ENCODE measurements around the gene SLC13A5.
"Not testable (repeated sequence)": the region's sequence is repeated elsewhere in the genome, so short reads cannot be mapped to it uniquely, and the experiment has no call there.

SLC13A5 gene

GRCh38 chr17:6711681-6712057 lies 1.5 kb downstream of the SLC13A5 start:
- no peak for DNase-seq

- no peak for DNase-seq
These were observed 2.0 kb downstream of the SLC13A5 start for GRCh38 chr17:6711081-6711674.

DNA sequence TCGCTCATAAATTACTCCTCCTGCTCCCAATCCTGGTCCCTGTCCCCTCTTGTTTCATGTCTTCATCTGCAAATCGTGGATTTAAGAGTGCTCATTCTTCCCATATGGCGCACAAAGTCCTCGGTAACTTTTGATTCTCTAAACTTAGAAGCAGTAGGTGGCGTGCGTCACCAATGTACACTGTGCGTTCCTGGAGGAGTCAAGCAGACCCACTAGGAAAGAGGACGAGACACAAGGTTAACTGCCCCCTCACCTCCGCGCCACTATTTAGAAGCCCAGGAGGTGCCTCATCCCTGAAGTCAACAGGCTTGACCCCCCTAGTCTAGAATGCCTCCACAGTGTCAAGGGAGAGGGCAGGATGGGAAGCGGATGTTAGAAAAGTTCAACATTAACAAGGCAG lies 2.9 kb downstream of the SLC13A5 start:
- no peak for DNase-seq

GRCh38 chr17:6708357-6708961 lies 4.7 kb downstream of the SLC13A5 start:
- DNase-seq, result no peak

DNA sequence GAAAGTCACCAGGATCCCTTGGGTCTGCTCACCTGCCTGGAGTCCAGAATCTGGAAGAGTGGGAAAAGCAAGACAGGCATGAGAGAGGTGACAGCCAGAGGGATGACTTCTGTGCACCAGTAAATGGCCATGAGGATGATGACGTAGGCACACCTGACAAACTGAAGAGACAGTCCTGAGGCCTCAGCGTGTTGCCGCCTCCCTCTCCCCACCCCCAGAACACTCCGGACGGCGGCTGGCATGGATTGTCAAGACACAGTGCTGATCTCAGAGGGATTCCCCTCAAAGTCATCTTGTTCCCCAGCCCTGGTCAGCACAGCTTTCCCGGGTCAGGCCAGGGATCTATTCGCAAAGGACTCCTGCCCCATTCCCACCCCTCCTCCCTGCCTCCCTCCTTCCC lies 6.2 kb downstream of the SLC13A5 start:
- DNase-seq, result no peak

DNA sequence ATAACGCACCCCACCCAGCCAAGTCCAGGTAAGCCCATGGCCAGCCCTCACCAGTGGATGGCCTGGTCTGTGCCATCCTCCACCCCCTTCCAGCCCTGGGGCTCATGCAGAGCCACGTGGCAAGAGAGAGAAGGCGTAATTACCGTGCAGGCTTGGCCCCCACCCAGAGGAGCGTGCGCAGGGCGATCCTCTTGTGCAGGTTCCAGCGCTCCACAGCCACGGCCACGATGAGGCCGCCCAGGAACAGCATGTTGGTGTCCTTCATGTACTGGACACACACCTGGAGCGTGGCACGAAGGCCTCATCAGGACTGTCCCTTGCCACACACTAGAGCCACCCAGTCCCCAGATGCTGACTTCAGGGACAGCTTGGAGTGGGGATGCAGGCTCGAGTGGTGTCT lies 6.7 kb downstream of the SLC13A5 start:
- no peak for DNase-seq

DNA sequence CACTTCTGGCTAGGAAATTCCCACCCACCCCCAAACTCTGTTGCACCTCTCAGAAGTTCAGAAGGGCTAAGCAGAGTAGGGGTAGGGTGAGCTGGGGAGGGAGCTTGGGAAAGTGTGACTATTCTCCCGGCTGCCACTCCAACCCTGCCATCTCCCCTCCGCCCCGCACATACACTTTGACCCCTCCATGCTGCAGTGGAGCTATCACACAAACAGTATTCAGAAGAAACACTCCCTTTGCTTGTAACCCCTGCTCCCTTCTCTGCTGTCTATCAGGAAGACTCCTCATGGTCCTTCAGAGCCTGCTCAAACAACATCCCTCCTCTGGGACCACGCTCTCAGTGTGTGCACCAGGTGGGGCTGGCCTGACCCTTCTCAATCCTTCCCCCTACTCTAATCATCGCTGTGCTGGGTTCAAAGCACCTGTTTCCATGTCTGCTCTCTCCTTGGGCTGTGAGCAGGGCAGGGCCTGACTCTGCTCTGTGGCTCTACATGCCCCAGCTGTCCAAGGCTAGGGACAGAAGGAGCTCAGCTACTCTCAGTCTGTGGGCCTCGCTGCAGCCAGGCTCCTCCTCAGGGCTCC lies 8.6 kb downstream of the SLC13A5 start:
- no peak for DNase-seq

GRCh38 chr17:6703751-6704150 lies 9.4 kb downstream of the SLC13A5 start:
- DNase-seq, result no peak

DNA sequence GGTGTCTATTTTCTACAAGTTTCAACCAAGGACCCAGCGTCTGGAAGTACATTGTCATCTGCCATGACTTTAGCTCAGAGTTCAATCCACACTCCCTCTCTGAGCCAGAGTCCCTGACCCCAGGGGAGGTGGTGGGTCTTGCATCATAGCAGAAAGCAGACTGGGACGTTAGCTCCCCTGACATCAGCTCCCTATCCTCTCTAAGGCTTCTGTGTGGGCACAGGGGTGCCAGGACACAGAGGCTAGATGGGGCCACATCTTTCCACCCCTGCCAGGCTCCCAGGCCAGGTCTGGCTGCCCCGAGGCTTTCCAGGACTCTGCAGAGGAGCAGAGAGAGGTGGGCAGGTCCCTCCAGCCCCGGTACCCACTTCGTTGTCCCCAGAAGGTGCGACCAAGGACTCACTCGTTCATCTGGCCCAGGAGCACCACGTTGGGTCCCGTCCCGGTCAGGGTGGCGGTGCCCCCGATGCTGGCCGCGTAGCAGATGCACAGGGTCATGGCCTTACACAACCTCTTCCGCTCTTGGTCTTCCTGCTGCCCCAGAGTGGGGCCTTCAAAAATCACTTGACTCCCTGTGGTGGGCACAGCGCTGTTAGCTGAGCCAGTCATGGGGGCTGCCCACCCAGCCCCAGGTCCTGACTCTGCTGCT lies 10.5 kb downstream of the SLC13A5 start:
- no peak for DNase-seq

DNA sequence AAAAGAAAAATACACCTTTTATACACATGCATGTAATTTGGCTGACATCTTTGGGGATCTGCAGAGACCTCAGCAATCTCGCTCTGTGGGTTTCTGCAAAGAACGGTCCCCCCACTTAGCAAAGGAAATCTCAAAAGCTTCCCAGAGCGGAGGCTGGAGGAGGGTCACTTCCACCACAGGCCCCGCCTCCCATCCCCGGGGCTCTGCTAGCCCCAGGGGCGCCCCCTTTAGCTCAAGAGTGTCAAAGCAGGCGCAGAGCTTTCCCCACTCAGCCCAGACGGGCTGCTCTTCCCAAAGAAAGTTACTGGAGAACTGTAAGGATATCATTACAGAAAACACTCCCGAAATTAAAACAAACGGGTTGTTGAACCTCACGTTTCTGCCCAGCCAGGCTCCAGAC lies 11.4 kb downstream of the SLC13A5 start:
- no peak for DNase-seq

GRCh38 chr17:6700948-6701307 lies 12.2 kb downstream of the SLC13A5 start:
- DNase-seq, result no peak

- DNase-seq, result no peak
These were observed 12.9 kb downstream of the SLC13A5 start for GRCh38 chr17:6699997-6700947.

- no peak for DNase-seq
These were observed 15.2 kb downstream of the SLC13A5 start for GRCh38 chr17:6698004-6698403.

- DNase-seq, result no peak
These were observed 16.3 kb downstream of the SLC13A5 start for GRCh38 chr17:6696906-6697305.

- DNase-seq, result no peak
These were observed 17.6 kb downstream of the SLC13A5 start for GRCh38 chr17:6695565-6695964.

GRCh38 chr17:6695051-6695450 lies 18.1 kb downstream of the SLC13A5 start:
- no peak for DNase-seq

- DNase-seq, result not testable (repeated sequence)
These were observed 21.2 kb downstream of the SLC13A5 start for GRCh38 chr17:6691958-6692357.

- no peak for DNase-seq
These were observed 21.6 kb downstream of the SLC13A5 start for GRCh38 chr17:6691546-6691945.

DNA sequence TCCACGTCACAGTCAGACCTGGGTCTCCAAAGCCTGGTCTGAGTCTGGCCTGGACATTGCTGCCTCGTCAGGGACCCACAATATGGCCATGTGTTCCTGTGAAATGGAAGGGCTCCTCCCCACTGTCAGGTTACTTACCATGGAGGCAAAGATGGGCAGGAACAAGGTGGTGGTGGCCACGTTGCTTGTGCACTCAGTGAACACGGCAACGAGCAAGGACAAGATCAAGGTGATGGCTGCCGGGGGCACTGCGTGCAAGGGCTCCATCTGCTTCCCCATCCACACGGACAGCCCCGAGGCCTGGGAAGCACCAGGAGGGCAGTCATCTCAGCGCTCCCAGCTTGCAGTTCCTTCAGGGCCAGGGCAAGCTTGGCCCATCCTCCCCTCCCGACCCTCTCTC lies 22.5 kb downstream of the SLC13A5 start:
- no peak for DNase-seq

DNA sequence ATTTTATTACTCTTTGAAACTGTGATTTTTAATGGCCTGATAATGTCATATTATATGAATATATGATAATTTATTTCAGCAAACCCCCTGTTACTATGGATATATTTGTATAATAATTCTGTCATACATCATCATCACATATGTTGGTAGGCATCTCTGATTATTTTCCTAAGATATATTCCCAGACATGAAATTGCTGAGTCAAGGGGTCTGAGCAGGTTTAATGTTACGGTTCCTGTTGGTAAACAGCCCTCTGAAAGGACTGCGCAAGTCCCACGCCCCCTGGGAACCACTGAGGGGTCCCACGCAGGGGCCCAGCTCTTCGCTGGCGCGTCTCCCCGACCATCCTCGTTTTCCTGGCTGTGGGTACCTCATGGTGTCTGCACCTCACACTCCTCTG lies 24.2 kb downstream of the SLC13A5 start:
- no peak for DNase-seq

DNA sequence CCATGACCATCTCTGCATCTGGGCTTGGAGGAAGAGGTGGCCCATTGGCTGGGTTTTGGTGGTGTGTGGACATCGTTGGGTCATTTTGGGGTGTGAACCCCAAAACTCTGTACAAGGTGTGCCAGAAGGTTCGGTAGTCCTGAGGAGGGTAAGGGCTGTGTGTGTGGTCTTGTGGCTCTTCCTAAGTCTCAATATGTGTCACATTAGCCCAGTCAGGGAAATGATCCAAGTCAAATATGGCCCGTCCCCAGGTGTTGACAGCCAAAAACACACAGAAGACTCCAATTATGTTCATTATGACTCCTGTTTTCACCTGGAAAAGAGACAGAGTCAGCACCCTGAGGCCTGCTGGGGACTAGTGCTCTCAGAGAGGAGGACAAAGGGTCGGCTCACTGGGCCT lies 27.1 kb downstream of the SLC13A5 start:
- no peak for DNase-seq

GRCh38 chr17:6684881-6685767 lies 28.0 kb downstream of the SLC13A5 start:
- DNase-seq, result no peak
